GM12872 (cell line): Measurements from ENCODE around the gene ATXN1.

Source experiments
- TF ChIP-seq, protein P1 (sequence below): IDR thresholded peaks from 3 replicates; pipeline ENCODE4 v1.5.1; 2011; ENCODE audit warnings: low read depth, mild to moderate bottlenecking, low read length, moderate library complexity; ENCODE audit not compliant: insufficient read depth

Gene ATXN1

GRCh38 chr6:16665992-16666391 lies 95.3 kb downstream of the ATXN1 start:
- TF ChIP-seq, protein P1, sequence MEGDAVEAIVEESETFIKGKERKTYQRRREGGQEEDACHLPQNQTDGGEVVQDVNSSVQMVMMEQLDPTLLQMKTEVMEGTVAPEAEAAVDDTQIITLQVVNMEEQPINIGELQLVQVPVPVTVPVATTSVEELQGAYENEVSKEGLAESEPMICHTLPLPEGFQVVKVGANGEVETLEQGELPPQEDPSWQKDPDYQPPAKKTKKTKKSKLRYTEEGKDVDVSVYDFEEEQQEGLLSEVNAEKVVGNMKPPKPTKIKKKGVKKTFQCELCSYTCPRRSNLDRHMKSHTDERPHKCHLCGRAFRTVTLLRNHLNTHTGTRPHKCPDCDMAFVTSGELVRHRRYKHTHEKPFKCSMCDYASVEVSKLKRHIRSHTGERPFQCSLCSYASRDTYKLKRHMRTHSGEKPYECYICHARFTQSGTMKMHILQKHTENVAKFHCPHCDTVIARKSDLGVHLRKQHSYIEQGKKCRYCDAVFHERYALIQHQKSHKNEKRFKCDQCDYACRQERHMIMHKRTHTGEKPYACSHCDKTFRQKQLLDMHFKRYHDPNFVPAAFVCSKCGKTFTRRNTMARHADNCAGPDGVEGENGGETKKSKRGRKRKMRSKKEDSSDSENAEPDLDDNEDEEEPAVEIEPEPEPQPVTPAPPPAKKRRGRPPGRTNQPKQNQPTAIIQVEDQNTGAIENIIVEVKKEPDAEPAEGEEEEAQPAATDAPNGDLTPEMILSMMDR, result no peak

DNA sequence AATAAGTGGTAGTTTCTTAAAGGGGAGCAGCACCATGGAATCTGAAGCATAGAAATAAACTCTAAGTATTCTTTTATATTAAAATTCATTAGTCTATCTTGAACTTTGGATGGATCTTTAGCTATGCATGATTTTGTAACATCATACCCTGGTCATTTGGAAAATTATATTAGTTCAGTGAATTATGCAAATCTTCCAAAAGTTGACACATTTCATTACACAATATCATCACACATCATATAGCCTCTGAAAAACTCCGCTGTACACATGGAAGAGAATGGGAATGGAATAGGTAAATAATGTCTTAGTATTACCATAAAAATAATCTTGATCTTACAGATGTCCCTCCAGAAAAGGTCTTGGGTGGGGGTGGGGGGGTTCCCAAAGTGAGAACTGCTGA lies 96.1 kb downstream of the ATXN1 start:
- TF ChIP-seq, protein P1, result no peak

DNA sequence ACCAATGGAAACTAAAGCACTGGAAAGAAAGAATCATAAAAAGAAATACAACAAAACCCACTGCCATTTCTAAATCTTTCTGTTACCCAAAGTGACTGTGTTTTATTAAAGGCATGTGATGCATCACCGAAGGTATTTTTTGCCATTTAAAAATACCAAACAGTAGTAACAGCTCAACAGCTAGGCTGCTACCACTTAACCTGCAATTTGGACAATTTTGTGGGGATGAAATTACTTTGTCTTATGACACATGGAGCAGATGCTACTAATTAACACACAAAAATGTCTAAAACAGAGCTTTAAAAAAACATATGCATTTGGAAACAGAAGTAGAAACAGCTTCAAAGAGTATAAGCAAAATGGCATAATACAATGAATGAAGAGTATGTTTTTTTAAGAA lies 97.4 kb downstream of the ATXN1 start:
- TF ChIP-seq, protein P1, result no peak

DNA sequence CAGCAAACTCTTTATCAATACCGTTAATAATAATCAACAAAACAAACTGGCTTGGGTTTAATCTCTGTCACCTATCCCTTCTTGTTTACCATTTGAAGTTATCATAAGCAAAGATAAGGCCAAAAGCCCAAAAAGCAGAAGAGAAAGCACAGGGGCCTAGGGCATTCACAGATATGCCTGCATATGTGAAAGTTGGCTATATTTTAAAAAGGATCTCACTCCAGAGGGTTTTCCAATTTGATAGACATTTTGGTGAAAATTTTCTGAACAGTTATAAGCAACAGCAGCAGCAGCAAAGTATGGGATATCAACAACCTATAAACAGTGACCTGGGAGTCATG lies 101.1 kb downstream of the ATXN1 start:
- TF ChIP-seq, protein P1, result no peak

DNA sequence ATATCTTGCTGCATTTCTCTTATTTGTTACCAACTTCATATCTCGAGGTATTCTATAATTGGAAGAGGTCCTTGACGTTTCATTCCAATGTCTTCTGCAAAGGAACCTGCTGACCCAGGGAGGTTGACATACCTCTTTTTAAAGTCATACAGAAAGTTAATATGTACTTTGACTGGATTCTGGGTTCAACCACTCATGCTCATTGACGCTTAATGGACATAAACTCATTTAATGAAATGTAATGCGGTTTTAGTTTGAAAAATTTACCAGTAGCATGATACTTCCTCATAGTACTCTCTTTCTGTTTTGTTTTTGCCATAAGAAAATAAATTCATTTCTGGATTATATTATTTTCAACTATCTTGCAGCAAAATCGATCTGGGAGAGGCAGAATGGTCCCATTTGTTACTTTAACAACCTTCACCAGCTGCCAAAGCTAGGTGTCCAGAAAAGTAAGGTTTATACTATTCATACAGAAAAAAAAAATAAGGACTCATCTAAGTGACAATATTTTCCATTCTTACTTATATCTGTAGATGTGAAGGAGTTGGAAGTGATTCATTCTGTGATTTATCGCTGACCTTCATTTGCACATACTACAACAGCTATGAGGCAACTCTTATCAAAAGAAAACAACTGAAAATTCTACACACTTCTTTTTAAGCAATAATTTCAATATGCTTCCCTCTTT lies 101.6 kb downstream of the ATXN1 start:
- TF ChIP-seq, protein P1, result no peak

- TF ChIP-seq, protein P1, result no peak
These were observed 102.8 kb downstream of the ATXN1 start for GRCh38 chr6:16658348-16659034.

- TF ChIP-seq, protein P1, result no peak
These were observed 103.5 kb downstream of the ATXN1 start for GRCh38 chr6:16657768-16658167.
